Suprapubic skin (tissue), 3 donors: Measurements from ENCODE around the gene INO80C.

Source experiments
- CTCF ChIP-seq, 2 donors: fragments of 200-600 bp in 1 of 2; fragments of 450-650 bp in 1 of 2; sonication (generic) in 1 of 2; IDR thresholded peaks; one replicate each; pipeline ENCODE4 v1.5.1; 2016 to 2019; ENCODE audit warnings: antibody characterized with exemption in 2 of 2, mild to moderate bottlenecking in 1 of 2, moderate library complexity in 1 of 2
- EP300 ChIP-seq: sonication (generic); formaldehyde crosslinking; IDR thresholded peaks from one replicate; pipeline ENCODE4 v1.6.1; 2017; ENCODE audit warnings: antibody characterized with exemption

GRCh38 chr18:35435401-35435800 lies 62.4 kb downstream of the INO80C start:
- TF ChIP-seq CTCF (IDR thresholded peaks at IDR 0.05) (no peak), EP300 (no peak)
